IMR-90 (cell line): ENCODE results near the gene CC2D1A.

Experiments
- FOS ChIP-seq: fragments of 150-350 bp; IDR thresholded peaks from 2 replicates; pipeline ENCODE4 v1.6.1; 2016; ENCODE audit warnings: low read depth, low read length
- MAFK ChIP-seq: IDR thresholded peaks from 2 replicates; pipeline ENCODE4 v1.6.1; 2012; ENCODE audit warnings: low read depth, low read length, improper control_type of control experiment
- MAZ ChIP-seq: IDR thresholded peaks from 2 replicates; pipeline ENCODE4 v1.6.1; 2012; ENCODE audit warnings: low read depth, mild to moderate bottlenecking, low read length, improper control_type of control experiment, moderate library complexity, borderline replicate concordance
- POLR2A ChIP-seq: IDR thresholded peaks from 2 replicates; pipeline ENCODE4 v1.6.1; 2012; ENCODE audit warnings: mild to moderate bottlenecking, low read depth, low read length
- RAD21 ChIP-seq: IDR thresholded peaks from 2 replicates; pipeline ENCODE4 v1.6.1; 2012; ENCODE audit warnings: low read length, improper control_type of control experiment
- RCOR1 ChIP-seq: IDR thresholded peaks from 2 replicates; pipeline ENCODE4 v1.6.1; 2012; ENCODE audit warnings: mild to moderate bottlenecking, low read length, improper control_type of control experiment; ENCODE audit not compliant: insufficient replicate concordance
- TF ChIP-seq, protein P1 (sequence below): conservative IDR thresholded peaks from 2 replicates; pipeline ENCODE4 v1.5.1; 2012; ENCODE audit warnings: mild to moderate bottlenecking, low read depth, low read length, improper control_type of control experiment
- TF ChIP-seq, protein P2 (sequence below): fragments of 150-350 bp; IDR thresholded peaks from 2 replicates; pipeline ENCODE4 v1.6.1; 2017; ENCODE audit warnings: mild to moderate bottlenecking, antibody characterized with exemption, low read length, low read depth

DNA sequence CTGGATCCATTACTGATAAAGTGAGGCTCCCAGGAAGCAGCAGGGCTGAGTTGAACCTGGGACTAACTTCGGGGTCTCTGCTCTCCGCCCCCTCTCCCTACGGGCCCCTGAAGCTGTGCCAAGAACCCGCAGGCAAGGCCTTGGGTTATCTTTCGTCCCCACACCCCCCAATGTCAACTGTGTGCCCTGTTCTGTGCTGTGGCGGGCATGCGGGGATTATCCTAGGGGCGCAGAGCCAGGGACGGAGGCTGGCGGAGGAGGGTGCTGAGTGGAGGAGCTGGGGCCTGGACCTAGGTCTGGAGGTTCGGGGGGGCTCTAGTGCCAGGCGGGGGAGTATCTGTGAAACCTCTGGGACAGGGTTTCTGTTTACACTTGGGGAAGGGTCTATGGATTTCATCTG lies 73.7 kb downstream of the CC2D1A start:
- TF ChIP-seq, protein P1, sequence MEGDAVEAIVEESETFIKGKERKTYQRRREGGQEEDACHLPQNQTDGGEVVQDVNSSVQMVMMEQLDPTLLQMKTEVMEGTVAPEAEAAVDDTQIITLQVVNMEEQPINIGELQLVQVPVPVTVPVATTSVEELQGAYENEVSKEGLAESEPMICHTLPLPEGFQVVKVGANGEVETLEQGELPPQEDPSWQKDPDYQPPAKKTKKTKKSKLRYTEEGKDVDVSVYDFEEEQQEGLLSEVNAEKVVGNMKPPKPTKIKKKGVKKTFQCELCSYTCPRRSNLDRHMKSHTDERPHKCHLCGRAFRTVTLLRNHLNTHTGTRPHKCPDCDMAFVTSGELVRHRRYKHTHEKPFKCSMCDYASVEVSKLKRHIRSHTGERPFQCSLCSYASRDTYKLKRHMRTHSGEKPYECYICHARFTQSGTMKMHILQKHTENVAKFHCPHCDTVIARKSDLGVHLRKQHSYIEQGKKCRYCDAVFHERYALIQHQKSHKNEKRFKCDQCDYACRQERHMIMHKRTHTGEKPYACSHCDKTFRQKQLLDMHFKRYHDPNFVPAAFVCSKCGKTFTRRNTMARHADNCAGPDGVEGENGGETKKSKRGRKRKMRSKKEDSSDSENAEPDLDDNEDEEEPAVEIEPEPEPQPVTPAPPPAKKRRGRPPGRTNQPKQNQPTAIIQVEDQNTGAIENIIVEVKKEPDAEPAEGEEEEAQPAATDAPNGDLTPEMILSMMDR, result no peak
- no peak for TF ChIP-seq RCOR1
- TF ChIP-seq RAD21, result no peak
- TF ChIP-seq POLR2A, result no peak
- no peak for TF ChIP-seq MAFK
- TF ChIP-seq, protein P2, sequence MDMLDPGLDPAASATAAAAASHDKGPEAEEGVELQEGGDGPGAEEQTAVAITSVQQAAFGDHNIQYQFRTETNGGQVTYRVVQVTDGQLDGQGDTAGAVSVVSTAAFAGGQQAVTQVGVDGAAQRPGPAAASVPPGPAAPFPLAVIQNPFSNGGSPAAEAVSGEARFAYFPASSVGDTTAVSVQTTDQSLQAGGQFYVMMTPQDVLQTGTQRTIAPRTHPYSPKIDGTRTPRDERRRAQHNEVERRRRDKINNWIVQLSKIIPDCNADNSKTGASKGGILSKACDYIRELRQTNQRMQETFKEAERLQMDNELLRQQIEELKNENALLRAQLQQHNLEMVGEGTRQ, result no peak
- TF ChIP-seq FOS, result no peak
- no peak for TF ChIP-seq MAZ
